GM18868 (cell line): ENCODE data around the gene KRT76.

Experiments used
- ATAC-seq: cut with Tn5 transposase; IDR thresholded peaks from one replicate; pipeline ENCODE4 v1.9.1; 2021; ENCODE audit warnings: mild to moderate bottlenecking, moderate library complexity; ENCODE audit not compliant: unreplicated experiment

Gene KRT76

DNA sequence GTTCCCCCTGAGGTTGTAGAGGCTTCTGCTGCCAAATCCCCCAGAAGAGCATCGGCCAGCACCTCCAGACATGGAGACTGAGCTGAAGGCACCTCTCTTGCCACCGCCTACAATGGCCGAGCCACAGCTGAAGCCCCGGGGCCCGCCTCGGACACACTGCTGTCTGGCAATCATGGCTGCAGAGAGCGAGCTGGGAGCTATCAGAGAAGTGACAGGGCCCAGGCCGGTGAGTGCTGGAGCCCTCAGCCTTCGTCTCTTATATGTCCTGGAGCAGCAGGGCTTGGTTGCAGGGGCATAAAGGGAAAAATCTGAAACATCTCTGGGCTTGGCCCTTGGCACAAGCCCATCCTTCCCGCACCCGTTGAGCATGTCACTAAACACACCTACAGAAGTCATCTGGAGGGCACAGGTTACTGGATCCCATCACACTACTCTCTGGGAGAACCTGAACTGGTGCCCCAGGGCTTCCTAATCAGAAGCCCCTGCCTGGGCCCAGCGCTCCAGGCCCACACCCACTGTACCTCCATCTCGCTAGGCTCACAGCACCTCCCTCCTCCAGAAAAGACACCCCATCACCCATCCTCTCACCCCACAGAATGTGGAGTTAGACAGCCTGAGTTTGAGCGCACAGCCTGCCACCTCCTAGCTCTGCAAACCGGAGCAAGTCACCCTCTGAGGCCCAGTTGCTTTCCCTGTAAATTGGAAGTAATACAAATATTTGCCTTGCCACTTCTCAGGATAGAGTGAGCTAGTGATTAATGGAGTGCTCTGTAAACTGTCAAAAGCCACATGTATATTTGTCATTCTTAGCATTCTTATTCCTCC, 37.0 kb upstream of the KRT76 start, which contains the start of gene KRT4:
TSS of gene KRT4 (minus strand) at position 232 of the 825 bp plus-strand sequence. CDS start at position 174, 58 bp downstream.
- ATAC-seq: no peak

DNA sequence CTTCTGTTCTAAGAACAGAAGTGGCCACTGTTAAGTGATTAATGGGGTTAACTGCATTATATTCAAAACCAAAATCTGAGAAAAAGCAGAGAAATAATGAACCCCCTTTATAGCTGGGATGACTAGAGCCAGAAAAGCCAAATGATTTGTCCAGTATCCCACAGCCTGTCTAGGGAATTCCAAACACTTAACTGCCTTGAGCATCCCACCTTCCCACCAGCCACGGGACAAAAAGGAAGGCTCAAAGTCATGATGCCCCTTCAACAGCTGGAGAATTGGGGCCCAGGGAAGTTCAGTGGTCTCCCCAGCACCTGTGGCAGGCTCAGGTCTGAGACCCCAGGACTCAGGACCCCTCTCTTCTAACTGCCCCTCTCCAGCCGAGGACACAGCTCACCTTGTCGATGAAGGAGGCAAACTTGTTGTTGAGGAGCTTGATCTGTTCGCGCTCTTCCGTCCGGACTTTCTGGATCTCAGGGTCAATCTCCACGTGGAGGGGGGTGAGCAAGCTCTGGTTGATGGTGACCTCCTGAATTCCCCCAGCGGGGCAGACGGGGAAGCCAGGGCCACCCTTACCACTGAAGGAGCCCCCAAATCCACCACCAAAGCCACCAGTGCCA, 36.2 kb upstream of the KRT76 start:
- no peak for ATAC-seq

DNA sequence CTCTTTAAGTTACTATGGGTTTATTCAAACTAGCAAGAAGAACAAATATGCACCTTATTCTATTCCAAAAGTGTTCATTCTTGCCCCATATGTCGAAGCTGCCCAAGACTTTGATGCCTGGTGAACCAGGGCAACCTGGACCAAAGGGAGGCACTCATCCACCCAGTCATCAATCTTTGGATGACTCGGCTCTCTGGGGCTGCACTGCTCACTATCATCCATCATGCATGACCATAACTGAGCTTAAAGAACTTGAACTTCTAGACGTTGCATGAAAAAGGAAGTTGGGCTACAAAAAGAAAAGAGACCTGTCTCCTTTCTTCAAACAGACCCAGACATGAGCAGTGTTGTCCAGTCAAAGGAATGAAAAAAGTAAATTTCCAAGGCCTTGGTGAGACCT, 35.6 kb upstream of the KRT76 start:
- ATAC-seq: no peak

DNA sequence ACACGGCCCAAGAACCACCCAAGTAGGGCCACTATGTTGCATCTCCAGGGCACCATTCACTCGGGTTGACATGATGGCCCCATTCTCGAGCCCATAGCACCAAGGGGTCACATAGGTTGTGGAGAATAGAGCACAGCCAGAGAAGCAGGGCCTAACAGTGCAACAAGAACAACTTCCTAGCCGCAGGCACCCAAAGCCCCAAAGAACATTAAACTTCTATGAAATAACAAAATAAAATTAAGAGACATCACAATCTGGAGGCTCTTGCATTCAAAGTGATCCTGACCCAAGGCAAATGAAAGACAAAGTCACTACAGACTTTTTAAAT, 34.9 kb upstream of the KRT76 start:
- ATAC-seq: no peak

DNA sequence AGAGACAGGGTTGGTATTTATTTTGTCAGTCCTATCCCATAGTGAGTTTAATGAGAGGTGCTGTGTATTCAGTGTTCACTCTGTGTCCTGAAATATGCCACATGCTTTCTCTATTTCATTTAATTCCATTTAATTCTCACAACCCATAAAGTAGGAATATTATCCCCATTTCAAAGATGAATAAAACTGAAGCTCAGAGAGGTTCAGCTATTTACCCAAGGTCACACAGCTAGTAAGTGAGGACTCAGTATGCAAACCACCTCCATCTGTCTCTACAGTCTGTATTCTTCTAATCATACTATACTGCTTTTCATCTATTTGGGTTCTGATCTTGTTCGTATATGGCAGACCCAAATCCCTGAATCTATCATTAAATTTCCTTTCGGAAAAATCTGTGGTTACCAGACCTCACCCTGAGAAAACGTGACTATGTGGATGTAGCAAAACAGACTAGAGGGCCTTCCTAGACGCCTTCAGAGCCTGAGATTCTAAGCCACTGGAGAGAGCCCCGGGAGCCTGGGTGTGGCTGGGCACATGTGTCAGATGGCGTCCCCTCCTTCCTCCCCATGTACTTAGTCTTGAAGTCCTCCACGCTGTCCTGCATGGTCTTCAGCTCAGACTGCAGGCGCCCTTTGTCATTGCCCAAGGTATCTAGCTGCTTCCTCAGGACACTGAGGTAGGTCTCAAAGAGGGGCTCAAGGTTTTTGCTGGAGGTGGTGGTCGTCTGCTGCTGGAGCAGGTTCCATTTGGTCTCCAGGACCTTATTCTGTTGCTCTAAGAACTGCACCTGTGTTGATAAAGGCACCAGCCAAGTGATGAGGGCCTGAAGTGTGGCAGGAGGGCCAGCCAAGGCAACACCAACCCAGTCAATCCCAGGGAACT, 34.3 kb upstream of the KRT76 start:
- ATAC-seq: no peak

DNA sequence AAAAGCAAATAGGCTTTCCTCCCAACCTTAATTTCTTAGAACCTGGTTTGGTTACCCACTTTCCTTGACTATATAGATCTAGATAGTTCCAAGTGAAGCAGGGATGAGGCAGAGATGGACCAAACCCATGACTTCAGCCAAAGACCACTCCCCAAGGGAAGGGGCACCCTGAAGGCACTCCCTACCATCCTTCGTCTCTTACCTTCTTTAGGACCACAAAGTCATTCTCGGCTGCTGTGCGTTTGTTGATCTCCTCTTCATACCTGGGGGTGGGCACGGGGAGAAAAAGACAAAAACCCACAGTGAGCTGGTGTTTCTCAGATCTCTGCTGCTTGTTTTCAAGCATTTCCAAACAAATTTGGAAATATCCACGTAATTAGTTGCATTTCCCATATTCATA, 33.4 kb upstream of the KRT76 start:
- ATAC-seq: no peak

DNA sequence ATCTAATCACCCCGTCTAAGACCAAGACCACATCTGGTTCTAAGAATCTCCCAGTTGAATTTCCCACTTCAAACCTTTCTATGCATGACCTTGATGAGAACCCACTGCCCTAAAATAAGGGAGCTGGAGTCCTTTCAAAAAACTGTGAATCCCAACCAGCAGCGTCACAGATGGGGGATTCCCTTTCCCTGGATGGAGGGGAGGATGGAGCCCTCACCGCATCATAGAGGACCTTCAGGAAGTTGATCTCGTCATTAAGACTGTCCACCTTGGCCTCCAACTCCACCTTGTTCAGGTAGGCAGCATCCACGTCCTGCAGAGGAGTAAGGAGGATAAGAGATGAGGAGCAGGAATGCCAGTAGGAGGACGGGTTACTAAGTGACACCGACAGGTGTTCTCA, 32.0 kb upstream of the KRT76 start:
- no peak for ATAC-seq

DNA sequence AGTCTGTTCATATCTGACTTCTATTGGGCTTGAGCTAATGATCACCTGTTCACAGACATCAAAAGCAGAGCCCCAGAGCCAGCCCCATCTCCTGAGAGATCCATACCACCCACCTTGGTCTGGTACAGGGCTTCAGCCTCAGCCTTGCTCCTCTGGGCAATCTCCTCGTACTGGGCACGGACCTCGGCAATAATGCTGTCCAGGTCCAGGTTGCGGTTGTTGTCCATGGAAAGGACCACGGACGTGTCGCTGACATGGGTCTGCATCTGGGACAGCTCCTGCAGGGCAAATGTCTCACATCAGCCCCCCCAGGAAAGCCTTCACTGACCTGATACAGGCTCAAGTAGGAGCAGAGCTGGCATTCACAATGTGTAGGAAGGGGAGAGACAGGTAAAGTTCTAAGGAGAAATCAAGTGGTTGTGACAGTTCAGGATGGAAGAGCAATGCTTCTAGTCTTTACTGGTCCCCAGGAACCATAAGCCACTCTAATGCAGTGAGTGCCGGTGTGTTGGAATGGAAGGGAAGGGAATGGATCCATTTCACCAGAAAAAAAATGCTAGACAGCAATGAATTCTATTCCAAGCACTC, 31.5 kb upstream of the KRT76 start:
- ATAC-seq: no peak

DNA sequence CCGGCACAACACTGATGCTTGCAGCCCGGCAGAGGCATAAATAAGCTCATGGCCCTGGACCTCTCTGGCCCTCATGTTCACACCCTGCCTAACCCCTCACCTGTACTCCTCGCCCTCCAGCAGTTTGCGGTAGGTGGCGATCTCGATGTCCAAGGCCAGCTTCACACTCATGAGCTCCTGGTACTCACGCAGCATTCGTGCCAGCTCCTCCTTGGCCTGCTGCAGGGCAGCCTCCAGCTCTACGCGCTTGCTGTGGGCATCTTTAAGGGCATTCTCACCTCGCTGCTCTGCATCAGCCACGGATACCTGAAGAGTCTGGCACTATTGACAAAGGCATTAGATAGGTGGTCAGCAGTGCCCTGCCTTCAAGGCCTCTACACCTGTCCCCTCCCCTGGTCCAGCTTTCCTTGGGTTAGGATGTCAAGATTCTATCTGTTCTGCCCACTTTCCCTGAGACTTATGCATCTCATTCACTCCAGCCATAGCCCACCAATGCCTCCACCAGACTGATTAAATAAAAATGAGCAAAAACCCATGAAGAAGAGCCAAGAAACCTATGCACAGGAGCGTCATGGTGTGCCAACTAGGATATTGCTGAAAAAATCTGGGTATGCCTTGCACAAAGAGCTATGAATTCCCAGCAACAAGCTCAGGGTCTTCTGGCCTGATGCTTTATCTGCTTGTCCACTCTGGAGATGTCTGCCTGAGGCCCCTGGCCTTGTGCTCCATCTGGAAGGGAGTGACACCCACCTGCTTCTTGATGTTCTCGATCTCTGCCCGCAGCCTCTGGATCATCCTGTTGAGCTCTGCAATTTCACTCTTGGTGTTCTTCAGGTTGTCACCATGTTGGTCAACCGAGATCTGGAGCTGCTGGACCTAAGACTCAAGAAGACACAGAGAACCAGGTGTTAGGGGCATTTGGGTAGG, 30.7 kb upstream of the KRT76 start:
- no peak for ATAC-seq

DNA sequence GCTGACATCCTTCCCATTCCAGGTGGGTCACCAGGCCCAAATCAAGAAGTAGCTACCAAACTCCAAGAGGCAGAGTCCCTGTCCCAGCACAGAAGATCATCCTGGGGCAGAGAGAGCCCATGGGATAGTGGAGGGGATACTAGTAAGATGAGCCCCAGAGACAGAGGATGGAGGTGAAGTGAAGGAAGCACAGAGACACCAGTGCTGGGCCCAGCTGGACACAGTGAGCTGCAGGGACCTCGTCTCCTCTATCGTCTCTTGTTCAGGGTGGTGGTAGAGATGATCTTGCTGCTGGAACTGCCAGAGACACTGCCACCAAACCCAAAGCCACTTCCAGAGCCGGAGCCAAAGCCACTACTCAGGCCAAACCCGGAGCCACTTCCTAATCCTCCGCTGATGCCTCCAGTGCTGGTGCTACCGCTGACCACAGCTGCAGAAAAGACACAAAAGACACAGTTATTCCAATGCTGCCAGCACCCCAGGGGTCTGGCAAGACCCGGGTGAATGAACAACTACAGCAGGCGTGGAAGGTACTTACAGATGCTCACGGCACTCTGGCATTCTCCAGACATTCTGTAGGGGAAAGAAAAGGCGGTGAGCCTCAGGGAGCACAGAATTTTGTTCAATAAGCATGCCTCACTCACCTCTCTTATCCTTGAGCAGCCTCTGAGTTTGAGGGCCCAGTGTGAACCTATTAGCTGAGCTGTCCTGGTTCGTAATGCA, 29.8 kb upstream of the KRT76 start:
- ATAC-seq: no peak

DNA sequence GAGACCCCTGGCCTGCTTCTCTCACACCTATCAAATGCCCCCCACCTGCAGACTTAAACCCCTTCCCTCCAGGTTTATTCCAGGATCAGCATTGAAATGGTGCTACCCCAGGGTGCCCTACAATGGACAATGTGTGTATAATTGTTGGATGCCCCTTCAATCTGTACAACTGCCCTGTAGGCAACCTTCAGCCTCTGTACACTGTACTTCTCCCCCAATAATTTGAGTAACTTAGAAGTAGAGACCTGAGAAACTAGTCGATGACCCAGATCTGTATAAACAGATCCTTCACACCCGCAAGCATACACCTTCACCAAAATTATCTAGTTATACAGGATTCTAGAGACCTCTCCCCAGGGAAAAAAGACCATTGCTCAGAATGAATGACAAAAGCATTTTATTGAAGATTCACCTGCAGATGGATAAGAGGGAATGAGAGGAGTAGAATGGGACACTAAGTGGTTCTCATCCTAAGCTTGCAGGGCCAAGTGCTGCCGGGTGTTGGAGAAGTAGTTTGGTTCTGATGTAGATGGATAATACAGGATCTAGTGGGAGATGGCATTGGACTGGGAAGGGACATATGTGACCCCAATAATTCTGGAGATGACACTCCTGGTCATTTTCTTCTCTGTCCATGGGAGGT, 29.1 kb upstream of the KRT76 start:
- no peak for ATAC-seq

DNA sequence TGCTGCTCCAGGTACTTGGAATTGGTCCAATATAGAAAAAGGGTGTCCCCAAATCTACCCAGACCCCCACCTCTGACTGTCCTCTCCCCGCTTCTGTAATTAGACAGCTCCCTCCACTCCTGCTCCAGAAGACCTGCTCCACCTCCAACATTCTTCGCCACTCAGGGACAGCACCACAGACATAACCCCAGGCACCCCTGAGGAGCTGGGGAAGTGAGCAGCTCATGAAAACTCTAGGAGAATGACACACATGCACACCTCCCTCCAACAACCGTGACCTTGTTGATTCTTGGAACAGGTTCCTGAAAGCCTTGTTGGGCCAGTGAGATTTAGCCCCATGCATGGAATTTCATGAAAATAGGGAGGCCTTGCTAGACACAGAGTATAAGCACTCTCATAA, 28.6 kb upstream of the KRT76 start:
- ATAC-seq: no peak

DNA sequence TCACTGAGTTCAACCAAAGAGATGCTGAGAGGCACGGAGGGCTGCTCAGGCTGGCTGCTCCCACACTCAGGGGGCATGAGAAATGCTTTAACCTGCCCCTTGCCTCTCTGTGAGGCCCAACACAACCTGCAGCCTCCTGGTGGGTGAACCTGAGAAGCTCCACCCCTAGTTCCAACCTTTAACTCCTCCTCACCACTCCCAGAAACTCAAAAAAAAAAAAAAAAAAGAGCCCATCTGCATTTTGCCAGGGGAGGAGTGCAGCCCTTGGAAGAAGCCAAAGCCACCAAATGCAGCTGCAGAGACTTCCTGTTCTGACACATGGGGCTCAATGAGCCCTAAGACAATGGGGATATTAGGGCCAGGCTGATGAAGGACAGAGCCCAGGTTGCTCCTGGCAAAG, 27.9 kb upstream of the KRT76 start:
- ATAC-seq: no peak

DNA sequence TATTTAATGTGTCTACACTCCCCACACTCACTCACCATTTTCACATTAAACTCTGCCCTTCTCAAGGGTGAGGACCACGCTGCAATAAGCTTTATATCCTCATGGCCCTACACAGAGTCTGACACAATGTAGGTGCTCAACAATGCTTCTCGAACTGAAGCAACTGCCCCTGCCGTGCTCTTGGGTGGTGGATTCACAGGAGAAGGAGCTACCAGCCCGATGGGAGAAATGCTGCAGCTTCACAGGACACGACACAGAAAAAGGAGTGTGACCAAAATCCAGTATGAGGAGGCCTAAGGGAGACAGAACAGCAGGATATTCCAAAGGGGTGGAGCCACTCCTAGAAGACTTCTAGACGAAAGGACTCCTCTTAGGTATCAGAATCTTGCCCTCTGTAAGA, 25.3 kb upstream of the KRT76 start:
- no peak for ATAC-seq

DNA sequence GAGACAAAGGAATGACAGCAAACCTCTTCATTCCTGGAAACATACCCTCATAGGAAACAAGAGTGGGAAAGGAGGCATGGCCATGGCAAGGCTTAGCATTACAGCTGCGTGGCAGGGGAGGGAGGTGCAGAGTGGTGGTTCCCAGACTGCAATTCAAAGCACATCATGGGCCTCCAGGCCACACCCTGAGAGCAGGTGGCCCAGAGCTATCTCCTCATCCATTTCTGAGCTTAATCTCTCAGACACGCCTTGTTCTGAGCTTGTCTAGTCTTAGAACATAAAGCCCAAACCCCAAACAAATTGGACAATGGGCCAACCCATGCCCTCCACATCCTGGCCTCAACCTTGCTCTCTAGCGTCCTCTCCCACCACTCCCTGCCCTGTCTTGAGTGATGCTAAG, 24.6 kb upstream of the KRT76 start:
- ATAC-seq: no peak

DNA sequence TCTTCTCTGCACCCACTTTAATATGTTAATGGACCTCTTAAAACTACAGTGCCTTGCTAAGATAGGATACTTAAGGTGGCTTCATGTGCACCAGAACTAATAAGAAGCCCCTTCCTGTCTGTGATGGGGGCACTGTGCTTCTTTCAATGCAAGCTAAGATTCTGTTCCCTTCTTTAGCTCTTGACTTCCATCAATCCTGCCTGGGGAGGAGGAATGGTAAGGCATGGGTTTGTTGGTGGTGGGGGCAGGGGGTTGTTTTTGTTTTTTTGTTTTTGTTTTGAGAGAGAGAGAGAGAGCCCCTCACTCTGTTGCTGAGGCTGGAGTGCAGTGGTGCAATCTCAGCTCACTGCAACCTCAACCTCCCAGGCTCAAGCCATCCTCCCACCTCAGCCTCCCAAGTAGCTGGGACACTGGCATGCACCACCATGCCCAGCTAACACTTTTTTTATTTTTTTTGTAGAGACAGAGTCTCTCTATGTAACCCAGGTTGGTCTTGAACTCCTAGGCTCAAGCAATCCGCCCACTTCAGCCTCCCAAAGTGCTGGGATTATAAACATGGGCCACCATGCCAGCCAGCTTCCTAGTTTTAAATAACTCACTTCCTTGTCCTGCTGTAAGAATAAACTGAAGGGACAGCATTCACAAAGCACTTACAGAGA, 23.2 kb upstream of the KRT76 start:
- no peak for ATAC-seq

DNA sequence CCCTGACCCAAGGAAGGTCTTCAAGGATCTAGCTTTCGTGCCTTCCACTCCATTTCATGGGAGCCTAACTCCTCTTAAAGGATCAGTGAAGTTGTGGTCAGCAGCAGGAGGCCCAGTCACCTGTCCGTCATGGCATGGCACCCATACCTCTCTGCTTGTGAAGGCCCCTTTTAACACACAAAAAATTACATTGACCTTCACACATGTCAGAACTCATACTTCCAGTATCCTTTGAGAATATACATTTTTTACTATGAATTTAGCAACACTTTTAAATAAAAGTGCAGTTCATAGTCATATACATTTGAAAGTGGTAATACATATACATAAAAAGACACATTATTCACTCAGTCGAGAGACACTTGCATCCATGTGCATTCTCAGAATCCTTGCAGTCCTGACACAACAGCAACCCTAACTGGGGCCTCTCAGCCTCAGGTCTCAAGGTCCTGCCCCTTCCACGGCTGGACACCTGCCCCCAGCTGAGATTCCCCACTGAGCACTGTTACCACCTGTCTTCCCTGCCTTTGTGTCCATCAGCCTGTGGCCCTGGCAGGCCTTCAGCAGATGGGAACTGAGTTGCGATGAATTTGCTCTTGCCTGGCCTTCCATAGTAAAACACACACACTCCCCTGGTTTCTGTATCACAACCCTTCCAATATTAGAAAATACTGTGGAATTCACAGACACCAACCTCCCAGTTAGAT, 22.5 kb upstream of the KRT76 start:
- ATAC-seq: no peak
